GM12878 (cell line): Measurements from ENCODE around the gene CYP4X1.

Source experiments
- POLR2A ChIP-seq: IDR thresholded peaks from 2 replicates; pipeline ENCODE4 v1.6.1; 2011; ENCODE audit warnings: low read depth, mild to moderate bottlenecking, low read length
- SMC3 ChIP-seq: IDR thresholded peaks from 2 replicates; pipeline ENCODE4 v1.6.1; 2011; ENCODE audit warnings: low read length, improper control_type of control experiment, borderline replicate concordance
- ZNF592 ChIP-seq: fragments of 450-650 bp; IDR thresholded peaks from 2 replicates; pipeline ENCODE4 v1.6.1; 2017; ENCODE audit warnings: mild to moderate bottlenecking, moderate library complexity
- ZNF687 ChIP-seq: fragments of 450-650 bp; IDR thresholded peaks from 2 replicates; pipeline ENCODE4 v1.6.1; 2017; ENCODE audit warnings: mild to moderate bottlenecking, moderate library complexity

GRCh38 chr1:47059376-47059775 lies 35.9 kb downstream of the CYP4X1 start:
- TF ChIP-seq POLR2A (no peak), ZNF592 (no peak), SMC3 (no peak), ZNF687 (no peak)
